Esophagus squamous epithelium (tissue), 5 donors: Measurements from ENCODE around the gene GATB. TPM values are rescaled to one million over a fixed set of nuclear protein-coding genes. Genes with fewer than 3 reads are reported as not detected.

Experiments used
- DNase-seq: peaks from one replicate; lab custom pipeline; 2025; lab: John Stamatoyannopoulos, UW
- H3K27ac ChIP-seq, 4 donors: fragments of 200-600 bp; sonication (generic); one replicate each; pipeline ENCODE4 v1.5.1; 2016 to 2019; ENCODE audit warnings: mild to moderate bottlenecking in 1 of 4
- H3K27me3 ChIP-seq, 4 donors: fragments of 200-600 bp; sonication (generic); 1 replicate in 3 of 4; 2 replicates in 1 of 4; pipeline versions ENCODE4 v1.5.1 to v1.6.0; 2017 to 2021; ENCODE audit warnings: antibody characterized with exemption in 1 of 4
- H3K36me3 ChIP-seq, 3 donors: fragments of 200-600 bp; sonication (generic); one replicate each; pipeline ENCODE4 v1.5.1; 2016 to 2019
- H3K4me1 ChIP-seq, 3 donors: fragments of 200-600 bp; sonication (generic); one replicate each; pipeline ENCODE4 v1.5.1; 2017 to 2019
- H3K4me3 ChIP-seq, 4 donors: fragments of 200-600 bp; sonication (generic); 1 replicate in 3 of 4; 2 replicates in 1 of 4; pipeline ENCODE4 v1.5.1; 2016 to 2019; ENCODE audit warnings: mild to moderate bottlenecking in 2 of 4, moderate library complexity in 1 of 4
- H3K9me3 ChIP-seq, 3 donors: fragments of 200-600 bp; sonication (generic); one replicate each; pipeline ENCODE4 v1.5.1; 2016 to 2019
- CTCF ChIP-seq, 6 experiments: fragments of 450-650 bp in 4 of 6; fragments of 200-600 bp in 2 of 6; sonication (generic) in 2 of 6; IDR thresholded peaks; one replicate each; pipeline ENCODE4 v1.5.1; 2016 to 2019; ENCODE audit warnings: antibody characterized with exemption in 6 of 6, mild to moderate bottlenecking in 4 of 6, moderate library complexity in 4 of 6
- POLR2A ChIP-seq, 4 donors: fragments of 450-650 bp; IDR thresholded peaks; one replicate each; pipeline ENCODE4 v1.6.1; 2017; ENCODE audit warnings: antibody characterized with exemption in 4 of 4, mild to moderate bottlenecking in 4 of 4, moderate library complexity in 3 of 4
- WGBS, 2 donors: methylation state at CpG; one replicate each; pipeline ENCODE4 v1.1.5; 2018; 5-methylcytosine and 5-hydroxymethylcytosine counted together
- intact Hi-C: fragments of 100-400 bp; cut with DNase I; formaldehyde crosslinking; loops from one replicate; pipeline ENCODE4 v1.15.0; 2022
- total RNA-seq, 4 donors: library from RNA; depleted of rRNA; stranded (reverse); fragments of >200 nt; gene quantifications; one replicate each; pipeline ENCODE4 v1.1.0, GENCODE V29; 2016
- donor health status: DM: yes; HTN: yes; CAD: no.

Gene GATB
- total RNA-seq, 4 donors from 2014 or later, result 13.4 to 29.8 (median 24.2) TPM

GRCh38 chr4:151665785-151666127 is 95.1 kb downstream of the GATB start:
- Histone ChIP-seq H3K4me1 (peaks cover 0 to 23% (median 5%) of the 10 kb centered on the region in 3 donors), H3K36me3 (peaks cover 0 to 45% (median 0%) of the 10 kb centered on the region in 3 donors), H3K9me3 (no peaks in the 10 kb centered on the region), H3K27me3 (no peaks in the 10 kb centered on the region), H3K27ac (no peak overlapping the region), H3K4me3 (no peak overlapping the region)
- intact Hi-C loops, result no loop called here
- WGBS, 2 donors, result 81 to 99% methylated on average over 9 of the region's 9 CpGs
- TF ChIP-seq CTCF (IDR thresholded peaks at IDR 0.05) (no peak), POLR2A (IDR thresholded peaks at IDR 0.05) (no peak)
- no peak for DNase-seq

GRCh38 chr4:151665022-151665784 is 95.6 kb downstream of the GATB start:
- H3K4me1 ChIP-seq, result peaks cover 0 to 22% (median 5%) of the 10 kb centered on the region in 3 donors
- no peak overlapping the region for H3K4me3 ChIP-seq
- intact Hi-C loops, result no loop called here
- no peaks in the 10 kb centered on the region for H3K27me3 ChIP-seq
- no peak for TF ChIP-seq CTCF (IDR thresholded peaks at IDR 0.05)
- no peak for TF ChIP-seq POLR2A (IDR thresholded peaks at IDR 0.05)
- no peak overlapping the region for H3K27ac ChIP-seq
- H3K36me3 ChIP-seq, result peaks cover 0 to 47% (median 0%) of the 10 kb centered on the region in 3 donors
- DNase-seq, result no peak
- no peaks in the 10 kb centered on the region for H3K9me3 ChIP-seq
- 80 to 87% methylated on average over 10 to 12 of the region's 12 CpGs for WGBS, 2 donors

GRCh38 chr4:151664289-151664688 is 96.5 kb downstream of the GATB start:
- intact Hi-C loops, result no loop called here
- Histone ChIP-seq H3K36me3 (peaks cover 0 to 56% (median 0%) of the 10 kb centered on the region in 3 donors), H3K4me3 (no peak overlapping the region), H3K9me3 (no peaks in the 10 kb centered on the region), H3K27me3 (no peaks in the 10 kb centered on the region), H3K27ac (no peak overlapping the region), H3K4me1 (peaks cover 0 to 22% (median 0%) of the 10 kb centered on the region in 3 donors)
- TF ChIP-seq POLR2A (IDR thresholded peaks at IDR 0.05), result no peak
- no peak for TF ChIP-seq CTCF (IDR thresholded peaks at IDR 0.05)
- 63 to 70% methylated on average over 2 of the region's 2 CpGs for WGBS, 2 donors
- DNase-seq, result no peak

GRCh38 chr4:151663109-151663508 is 97.7 kb downstream of the GATB start:
- Histone ChIP-seq H3K27ac (no peak overlapping the region), H3K9me3 (no peaks in the 10 kb centered on the region), H3K4me3 (no peak overlapping the region), H3K27me3 (no peaks in the 10 kb centered on the region), H3K36me3 (peaks cover 0 to 68% (median 0%) of the 10 kb centered on the region in 3 donors), H3K4me1 (peaks cover 0 to 15% (median 0%) of the 10 kb centered on the region in 3 donors)
- intact Hi-C loops, result no loop called here
- 90% methylated on average over 7 of the region's 7 CpGs for WGBS, 2 donors
- no peak for DNase-seq
- no peak for TF ChIP-seq CTCF (IDR thresholded peaks at IDR 0.05)
- TF ChIP-seq POLR2A (IDR thresholded peaks at IDR 0.05), result no peak

- DNase-seq, result no peak
- Histone ChIP-seq H3K4me3 (no peak overlapping the region), H3K27me3 (no peaks in the 10 kb centered on the region), H3K4me1 (peaks cover 0 to 15% (median 0%) of the 10 kb centered on the region in 3 donors), H3K27ac (no peak overlapping the region), H3K9me3 (no peaks in the 10 kb centered on the region), H3K36me3 (peaks cover 0 to 75% (median 0%) of the 10 kb centered on the region in 3 donors)
- intact Hi-C loops, result no loop called here
- no peak for TF ChIP-seq CTCF (IDR thresholded peaks at IDR 0.05)
- TF ChIP-seq POLR2A (IDR thresholded peaks at IDR 0.05), result no peak
- 88 to 93% methylated on average over 6 to 7 of the region's 7 CpGs for WGBS, 2 donors
Measured at GRCh38 chr4:151661873-151662272, 98.9 kb downstream of the GATB start.
